Measurements from ENCODE around the gene TP73.
A peak's percentile ranks its signal among the peaks of the same experiment; 100 is the strongest.

The TP73 gene

DNA sequence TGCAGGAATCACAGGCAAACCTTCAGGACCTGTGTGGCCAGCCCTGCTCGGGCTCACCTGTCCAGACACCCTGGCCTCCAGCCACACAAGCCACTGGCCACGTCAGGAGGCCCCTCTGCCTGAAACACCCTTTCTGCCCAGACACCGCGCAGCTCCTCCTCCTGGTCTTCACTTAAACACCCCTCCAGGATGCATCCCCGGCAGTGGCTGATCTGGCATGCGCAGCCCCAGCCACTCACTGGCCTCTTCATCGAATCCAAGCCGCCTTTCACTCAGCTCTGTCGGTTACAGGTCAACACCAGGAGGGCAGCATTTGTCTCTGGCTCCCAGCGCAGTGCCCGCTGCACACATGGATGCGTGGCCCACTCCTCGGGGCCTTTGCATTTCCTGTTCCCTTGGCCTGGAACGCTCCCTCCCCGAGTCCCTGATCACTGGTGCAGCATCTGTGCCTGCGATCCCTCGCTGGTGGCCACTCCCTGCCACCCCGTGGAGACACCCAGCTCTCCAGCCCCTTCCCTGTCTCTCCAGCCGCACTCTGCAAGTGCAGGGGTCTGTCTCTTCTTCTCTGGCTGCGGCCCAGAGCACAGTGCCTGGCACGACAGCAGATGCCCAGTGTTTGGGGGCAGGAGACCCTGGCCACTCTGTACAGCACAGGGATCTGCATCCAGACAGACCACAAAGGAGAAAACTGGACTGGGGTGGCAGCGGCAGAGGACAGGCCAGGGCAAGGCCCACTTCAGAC, 18.1 kb upstream of the TP73 start:
- no peak for DNase-seq (ENCODE audit: low spot score)

DNA sequence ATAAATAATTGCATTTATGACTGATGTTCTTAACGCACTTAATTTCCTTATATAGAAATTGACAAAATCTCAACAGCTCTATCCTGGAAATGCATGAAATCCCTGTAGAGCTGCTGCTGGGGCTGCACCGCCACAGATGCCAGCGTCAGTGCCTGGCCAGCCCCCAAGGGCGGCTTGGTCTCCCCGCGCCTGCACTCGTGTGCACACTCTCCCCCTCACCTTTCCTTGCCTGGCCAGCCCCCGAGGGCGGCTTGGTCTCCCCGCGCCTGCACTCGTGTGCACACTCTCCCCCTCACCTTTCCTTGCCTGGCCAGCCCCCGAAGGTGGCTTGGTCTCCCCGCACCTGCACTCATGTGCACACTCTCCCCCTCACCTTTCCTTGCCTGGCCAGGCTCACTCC, 16.2 kb upstream of the TP73 start:
- no peak for DNase-seq (ENCODE audit: low spot score)

DNA sequence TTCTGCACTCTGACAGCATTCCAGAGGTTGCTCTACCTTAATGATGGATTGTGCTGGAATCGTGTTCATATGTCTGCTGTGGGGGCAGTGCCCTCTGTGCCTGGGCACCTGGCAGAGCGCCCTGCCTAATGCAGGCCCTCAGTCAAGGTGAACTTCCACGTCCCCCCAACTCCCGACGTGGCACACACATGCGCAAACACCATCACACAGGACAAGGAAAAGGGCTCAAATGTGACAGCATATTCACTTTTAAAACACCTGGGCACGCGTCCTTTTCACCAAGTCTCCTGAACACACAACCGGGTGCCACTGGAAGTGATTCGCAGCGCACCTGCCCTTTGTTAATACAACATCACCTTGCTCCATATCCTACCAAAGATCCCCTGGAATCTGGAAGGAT, 15.8 kb upstream of the TP73 start:
- no peak for DNase-seq (ENCODE audit: low spot score)

DNA sequence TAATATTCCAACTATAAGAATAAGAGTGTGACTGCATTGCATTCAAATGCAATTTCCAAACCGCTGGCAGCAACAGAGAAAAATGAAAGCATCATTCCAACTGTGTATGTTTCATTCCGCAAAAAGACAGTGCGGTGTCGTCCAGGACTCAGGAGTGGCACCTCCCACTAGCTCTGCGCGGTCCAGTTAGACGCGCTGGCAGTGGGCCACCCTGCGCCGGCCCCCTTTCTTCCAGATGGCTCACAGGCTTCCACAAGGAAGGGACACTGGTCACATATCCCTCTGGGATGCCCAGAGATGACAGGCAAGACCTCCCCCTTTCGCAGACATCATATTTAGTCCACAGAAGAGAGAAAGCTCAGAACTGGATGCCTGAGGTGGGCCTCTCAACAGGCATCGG, 14.3 kb upstream of the TP73 start:
- no peak for DNase-seq (ENCODE audit: low spot score)

DNA sequence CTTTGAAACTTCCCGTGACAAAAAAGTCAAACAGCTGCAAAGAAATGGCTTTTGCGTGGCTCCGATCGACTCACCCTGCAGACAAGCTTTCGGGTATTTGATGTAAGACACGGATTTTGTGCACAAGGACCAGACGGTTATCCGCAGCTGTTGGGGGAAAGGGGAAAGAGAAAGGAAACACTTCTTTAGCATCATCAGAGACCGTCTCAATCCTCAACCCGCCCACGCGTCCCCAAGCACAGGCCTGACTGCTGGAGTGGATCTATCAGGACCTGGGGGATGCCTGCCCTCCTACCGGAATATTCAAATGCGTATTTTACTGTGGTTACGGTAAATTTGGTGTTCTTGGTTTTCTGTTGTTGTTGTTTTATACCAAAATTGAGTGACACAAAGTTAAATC, 13.6 kb upstream of the TP73 start:
- DNase-seq (ENCODE audit: low spot score) = no peak

DNA sequence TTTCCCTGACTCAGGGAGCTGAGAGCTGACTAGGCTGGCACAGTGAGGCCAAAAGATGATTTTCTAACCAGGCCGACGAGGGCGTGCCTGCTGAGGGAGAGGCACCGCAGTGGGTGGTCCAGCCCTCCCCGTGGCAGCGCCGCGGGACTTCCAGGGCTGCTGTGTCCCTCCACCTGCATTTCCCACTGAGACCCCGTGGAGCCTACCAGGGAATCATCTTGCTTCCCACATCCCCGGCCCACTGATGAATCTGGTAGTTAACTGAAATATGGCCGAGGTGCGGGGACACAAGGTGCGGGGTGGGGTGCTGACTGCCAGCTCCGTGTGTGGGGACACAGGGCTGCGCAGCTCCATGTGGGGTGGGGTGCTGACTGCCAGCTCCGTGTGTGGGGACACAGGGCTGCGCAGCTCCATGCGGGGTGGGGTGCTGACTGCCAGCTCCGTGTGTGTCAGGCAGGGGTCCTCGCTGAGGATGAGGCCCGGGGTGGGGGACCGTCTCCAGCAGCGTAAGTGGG, 12.9 kb upstream of the TP73 start:
- DNase-seq (ENCODE audit: low spot score) = no peak

DNA sequence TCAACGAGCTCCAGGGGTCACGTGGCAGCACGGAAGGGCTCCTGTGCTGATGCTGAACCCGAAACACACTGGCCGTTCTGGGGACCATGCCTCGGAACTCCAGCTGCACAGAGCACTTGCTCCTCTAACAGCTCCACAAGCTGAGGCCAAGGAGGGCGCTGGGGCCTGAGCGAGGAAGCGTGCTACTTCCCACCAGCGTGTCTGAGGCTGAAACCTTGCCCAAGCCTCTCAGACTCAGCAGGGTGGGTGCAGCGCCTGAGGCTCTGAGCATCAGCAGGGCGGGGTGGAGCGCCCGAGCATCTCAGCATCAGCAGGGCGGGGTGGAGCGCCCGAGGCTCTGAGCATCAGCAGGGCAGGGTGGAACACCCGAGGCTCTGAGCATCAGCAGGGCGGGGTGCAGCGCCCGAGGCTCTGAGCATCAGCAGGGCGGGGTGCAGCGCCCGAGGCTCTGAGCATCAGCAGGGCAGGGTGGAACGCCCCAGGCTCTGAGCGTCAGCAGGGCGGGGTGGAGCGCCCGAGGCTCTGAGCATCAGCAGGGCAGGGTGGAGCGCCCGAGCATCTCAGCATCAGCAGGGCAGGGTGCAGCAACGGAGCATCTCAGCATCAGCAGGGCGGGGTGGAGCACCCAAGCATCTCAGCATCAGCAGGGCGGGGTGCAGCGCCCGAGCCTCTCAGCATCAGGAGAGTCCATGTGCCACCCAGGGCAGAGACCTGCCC, 12.0 kb upstream of the TP73 start:
- no peak for DNase-seq (ENCODE audit: low spot score)

DNA sequence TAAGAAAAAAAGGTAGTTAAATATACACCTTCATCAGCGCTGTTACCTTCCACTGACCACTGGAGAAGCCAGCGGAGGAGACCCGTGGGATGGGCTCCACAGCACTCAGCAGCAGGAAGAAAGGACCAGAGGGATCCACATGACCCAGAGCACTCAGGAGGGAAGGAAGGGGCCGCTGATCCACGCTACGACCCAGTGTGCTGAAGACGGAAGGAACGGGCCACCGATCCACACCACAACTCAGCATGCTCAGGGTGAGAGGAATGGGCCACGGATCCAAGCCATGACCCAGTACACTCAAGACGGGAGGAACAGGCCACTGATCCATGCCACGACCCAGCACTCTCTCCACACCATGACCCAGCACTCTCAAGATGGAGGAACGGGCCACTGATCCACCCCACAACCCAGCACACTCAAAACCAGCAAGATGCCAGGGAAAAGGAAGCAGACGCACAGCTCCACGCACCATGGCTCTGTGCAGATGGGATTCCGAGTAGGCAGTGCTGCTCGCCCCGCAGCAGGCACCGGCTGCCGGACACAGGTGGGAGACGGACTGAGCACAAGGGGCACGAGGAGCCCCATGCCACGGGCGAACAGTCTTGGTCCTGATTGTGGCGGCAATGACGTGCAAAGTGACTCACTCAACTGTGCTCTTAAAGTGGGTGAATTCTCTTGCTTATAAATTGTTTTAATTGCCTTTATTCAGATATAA, 11.1 kb upstream of the TP73 start:
- no peak for DNase-seq (ENCODE audit: low spot score)

DNA sequence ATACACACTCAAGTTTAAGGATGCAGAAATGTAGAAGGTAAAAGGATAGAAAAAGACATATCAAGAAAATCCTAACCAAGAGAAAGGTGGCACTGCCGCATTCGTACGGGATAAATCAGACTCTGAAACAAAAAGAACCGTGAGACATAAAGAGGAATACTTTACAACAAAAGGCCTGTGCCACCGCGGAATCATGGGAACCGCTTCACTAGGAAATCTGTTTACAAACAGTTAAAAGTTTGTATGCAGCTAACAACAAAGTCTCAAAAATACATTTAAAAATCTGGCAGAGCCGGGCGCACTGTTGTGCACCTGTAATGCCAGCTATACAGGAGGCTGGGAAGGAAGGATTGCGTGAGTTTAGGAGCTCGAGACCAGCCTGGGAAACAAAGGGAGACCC, 10.5 kb upstream of the TP73 start:
- no peak for DNase-seq (ENCODE audit: low spot score)

DNA sequence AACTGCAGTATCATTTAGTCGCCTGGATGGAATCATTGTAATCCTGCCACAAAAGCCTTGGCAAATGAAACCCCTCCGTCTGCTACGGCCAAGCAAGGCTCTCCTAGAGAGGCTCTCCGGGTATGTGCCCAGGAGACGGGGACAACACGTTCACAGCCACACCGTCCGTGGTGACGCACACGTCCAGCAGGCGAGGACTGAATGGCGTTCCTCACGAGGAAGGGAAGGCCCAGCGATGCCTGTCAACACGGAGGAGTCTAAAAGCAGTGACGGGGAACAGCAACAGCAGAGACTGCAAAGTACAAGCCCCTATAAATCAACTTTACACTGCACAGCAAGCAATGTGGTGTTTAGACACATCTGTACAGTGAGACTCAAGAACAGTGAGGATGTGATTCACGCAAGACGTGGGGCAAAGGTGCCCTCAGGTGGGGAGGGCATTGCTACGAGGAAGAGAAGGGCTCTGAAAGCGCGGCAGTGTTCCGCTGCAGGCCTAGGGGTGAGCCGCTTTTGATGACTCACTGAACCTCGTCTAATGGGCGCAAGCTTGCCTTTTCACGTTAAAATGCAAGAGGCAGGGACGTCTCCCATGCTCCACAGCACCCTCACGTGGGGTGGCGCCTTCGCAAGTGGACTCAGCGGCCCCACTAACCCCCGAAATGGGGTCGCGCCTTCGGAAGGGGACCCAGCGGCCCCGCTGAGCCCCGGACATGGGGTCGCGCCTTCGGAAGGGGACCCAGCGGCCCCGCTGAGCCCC, 9.2 kb upstream of the TP73 start:
- no peak for DNase-seq (ENCODE audit: low spot score)

DNA sequence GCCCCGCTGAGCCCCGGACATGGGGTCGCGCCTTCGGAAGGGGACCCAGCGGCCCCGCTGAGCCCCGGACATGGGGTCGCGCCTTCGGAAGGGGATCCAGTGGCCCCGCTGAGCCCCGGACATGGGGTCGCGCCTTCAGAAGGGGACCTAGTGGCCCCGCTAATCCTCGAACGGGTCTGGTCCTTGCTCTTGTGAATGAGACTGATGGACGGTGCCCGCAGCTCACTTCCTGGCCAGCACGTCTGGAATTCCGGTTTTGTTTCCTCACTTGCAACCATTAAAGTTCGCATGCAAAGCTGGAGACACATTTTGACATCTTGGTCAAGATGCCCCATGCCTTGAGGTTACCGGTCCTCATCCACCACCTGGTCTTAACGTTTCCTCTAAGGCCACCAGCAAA, 8.0 kb upstream of the TP73 start:
- DNase-seq (ENCODE audit: low spot score) = no peak

DNA sequence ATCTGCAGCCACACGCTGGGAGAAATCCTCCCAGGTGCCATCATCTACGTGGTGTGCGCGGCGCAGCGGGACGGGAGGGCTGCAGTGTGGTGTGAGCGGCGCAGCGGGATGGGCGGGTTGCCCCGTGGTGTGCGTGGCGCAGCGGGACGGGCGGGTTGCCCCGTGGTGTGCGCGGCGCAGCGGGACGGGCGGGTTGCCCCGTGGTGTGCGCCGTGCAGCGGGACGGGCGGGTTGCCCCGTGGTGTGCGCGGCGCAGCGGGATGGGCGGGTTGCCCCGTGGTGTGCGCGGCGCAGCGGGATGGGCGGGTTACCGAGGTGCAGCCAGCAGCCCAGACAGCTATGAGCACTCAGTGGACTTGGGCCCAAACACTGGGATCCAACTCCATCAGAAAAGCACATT, 7.1 kb upstream of the TP73 start:
- no peak for DNase-seq (ENCODE audit: low spot score)

DNA sequence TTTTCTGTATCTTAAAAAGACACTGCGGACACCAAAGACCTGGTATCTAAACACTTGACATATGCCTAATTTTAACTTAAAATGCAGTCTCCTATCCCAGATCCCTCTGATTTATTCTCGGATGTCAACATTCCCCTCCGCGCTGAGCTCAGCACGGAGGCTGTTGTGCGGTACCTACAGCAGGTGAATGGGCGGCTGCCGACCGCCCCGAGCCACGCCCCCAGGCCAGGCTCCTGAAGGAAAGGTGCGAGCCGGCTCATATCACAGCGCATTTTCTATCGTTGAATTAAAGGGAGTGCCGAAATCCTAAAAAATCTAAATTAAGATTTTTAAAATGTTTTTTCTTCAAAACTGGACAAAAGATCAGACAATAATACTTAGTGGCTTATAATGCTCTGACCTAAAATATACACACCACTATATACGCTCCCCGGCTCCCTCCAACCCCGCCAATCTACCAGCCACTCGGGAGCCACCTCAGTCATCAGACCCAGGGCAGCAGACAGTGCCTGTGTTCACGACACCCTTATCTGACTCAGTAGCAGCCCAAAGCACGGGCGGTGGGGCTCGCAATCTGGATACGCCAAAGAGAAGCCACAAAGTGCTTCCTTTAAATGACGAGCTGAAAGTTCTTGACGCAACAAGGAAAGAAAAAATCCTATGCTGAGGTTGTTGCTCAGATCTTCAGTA, 6.5 kb upstream of the TP73 start:
- DNase-seq (ENCODE audit: low spot score) = no peak

DNA sequence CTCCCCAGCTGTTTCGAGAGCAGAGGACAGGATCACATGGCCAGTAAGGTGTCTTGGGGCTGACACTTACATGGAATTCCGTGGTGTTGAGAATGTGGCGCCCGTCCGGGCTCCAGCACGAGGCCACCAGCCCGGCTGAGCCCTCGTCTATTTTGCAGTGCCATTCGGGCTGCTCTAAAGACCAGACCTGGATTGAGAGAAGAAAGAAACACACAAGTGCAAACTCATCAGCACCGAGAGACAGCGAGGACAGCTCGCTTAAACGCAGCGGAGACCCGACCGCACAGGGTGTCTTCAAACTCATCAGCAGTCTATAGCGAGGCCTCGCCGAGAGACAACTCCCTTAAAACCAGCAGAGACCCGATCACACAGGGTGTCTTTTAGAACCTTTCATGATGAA, 5.7 kb upstream of the TP73 start:
- no peak for DNase-seq (ENCODE audit: low spot score)

DNA sequence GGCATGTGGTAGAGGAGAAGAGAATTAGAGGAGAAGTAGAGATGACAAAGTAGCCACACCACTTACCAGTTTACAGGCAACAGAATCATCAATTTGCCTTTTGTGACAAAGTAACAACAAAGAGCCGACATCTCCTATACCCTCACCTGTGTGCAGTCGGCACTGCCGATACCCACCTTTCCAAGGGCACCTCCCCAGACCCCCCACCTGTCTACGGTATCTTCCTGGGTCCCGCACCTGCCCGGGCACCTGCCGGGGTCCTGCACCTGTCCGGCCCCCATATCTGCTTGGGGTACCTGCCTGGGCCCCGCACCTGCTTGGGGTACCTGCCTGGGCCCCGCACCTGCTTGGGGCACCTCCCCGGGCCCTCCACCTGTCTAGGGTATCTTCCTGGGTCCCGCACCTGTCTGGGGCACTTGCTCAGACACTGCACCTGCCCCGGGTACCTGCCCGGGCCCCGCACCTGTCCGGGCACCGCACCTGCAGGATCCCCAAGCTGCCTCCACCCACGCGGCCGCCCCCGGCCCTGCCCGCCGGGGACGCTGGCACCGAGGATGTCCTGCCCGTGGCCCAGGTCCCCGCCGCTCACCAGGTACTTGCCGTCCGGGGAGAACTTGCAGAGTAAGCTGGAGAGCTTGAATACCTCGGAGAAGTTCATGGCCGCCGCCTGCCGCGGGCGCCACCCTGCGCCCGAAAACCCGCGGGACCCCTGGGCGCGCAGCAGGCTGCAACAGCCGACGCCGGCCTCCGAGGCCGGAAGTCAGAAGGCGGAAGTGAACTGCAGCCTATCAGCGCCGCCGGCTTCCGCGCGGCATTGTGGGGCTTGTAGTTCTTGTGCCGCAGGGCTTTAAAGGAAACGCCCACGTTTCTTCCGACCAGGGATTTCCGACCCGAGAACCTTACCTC, 2.7 kb upstream of the TP73 start, which contains the start of gene WRAP73:
TSS of gene WRAP73 (minus strand) at position 762 of the 906 bp plus-strand sequence. CDS start at position 658, 104 bp downstream.
- peak; percentile 88 for DNase-seq (ENCODE audit: low spot score)

DNA sequence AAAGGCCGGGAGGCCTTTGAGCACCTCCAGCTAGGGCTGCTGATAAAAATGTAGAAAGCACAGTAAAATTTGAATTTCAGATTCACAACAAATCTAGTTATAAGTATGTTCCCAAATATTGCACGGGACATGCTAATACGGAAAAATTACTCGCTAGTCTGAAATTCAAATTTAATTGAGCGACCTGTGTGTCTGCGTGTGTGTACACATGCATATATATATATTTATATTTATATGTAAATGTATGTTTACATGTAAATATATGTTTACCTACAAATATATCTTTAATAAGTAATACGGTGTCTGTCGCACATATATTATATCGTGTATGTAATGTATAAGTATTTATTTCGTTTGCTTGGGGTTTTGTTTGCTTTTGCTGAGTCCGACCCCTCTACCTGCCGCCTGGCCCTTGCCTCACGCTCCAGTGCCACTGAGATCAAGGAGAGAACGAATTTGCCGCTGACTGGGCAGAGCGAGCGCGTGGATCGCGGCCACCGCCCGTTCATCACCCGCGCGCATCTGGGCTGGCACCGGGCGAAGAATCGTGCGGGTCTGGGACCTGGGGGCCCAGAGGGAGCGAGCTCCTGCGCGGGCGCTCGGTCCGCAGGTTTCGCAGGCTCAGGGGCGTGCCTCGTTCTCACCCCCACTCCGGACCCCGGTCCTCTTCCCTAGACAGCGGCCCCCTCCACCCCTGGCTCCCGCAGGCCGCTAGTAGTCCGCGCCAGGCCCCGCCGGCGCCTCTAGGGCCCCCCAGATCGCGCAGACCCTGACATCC, 1.9 kb upstream of the TP73 start:
- no peak for DNase-seq (ENCODE audit: low spot score)

DNA sequence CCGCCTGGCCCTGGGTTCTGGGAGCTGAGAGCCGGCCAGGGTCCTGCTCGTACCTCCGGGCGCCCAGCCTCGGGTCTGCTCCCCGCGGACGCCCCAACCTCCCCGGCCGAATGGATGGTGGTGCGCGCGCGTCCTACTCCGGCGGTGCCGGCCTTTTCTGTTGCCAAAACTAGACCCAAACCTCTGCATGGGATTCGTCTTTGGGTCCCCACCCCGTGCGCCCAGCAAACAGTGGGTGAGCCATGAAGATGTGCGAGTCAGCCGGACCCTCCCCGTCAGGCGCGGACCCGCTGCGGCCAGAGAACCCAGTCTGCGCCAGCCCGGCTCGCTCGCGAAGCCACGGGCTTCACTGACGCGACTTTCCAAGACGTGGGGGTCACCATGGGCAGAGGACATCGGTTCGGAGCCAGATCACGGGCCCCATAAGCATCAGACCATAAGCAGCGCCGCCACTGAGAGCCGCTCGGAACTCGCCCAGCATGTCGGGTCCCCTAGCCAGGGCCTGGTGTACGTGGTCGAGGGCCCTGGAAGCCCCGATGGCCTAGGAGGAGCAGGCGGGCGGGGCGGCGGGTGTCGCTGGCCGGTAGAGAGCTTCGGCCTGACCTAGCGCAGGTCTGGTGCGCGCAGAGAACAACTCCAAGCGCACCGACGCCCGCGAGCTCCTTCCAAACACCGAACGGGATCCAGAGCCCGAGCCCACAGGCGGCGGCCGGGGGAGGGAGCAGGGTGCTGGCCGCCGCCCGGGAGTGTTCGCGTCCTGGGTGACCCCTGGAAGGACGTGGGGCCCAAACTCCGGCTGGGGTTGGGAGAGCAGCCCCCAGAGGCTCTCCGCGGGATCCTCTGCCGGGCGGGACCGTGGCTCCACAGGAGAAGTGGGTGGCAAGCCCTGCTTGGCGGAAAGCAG, 1.0 kb upstream of the TP73 start:
- DNase-seq (ENCODE audit: low spot score) = no peak

DNA sequence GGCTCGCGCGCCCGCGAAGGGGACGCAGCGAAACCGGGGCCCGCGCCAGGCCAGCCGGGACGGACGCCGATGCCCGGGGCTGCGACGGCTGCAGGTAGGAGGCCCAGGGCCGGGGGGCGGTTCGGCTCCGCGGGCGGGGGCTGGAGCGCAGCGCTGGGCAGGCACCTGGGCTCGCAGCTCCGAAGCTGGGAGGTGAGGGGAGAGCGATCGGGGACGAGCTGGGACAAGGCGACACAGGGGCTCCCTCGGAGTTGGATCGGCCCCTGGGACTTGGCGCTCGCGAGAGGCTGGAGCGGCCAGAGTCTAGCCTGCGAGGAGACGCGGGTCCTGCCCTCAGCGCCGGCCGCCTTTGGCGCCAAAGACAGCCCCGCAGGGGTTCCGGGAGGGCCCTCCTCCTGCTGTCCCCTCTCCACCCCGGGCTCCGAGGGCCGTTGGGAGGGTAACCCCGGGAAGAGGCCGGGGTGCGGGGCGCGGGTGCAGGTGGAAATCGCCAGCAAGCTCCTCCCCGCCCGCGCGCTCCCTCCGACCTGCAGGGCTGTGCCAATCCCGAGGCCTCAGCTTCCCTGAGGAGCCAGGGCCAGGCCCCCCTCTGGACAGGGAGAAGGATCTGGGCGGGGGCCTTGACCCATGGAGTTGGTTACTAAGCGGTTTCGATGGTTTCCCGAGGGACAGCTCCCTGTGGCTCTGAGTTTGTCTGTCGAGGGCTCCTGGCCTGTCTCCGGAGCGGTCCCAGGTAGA, 401 bp downstream of the TP73 start:
- DNase-seq (ENCODE audit: low spot score) = no peak
